HepG2 (cell line): Measurements from ENCODE around the gene TRPC4AP. TPM values are rescaled to one million over a fixed set of nuclear protein-coding genes. Genes with fewer than 3 reads are reported as not detected.

Source experiments
- ATAC-seq: fragments of 200-7000 bp; cut with Tn5 transposase; 3 replicates; pipeline ENCODE4 v1.9.1; 2020; ENCODE audit warnings: mild to moderate bottlenecking, moderate library complexity
- BruUV-seq: library from RNA; stranded (reverse); fragments of 400-500 nt; replicated peaks from 2 replicates; lab custom pipeline; 2021; lab: Mats Ljungman, UMichigan
- CTCF ChIA-PET: fragments of 300-600 bp; formaldehyde crosslinking; extraction: SDS; loops from one replicate; lab custom pipeline; 2021; ENCODE audit warnings: low total read pairs, inconsistent platforms, low intra/inter-chr PET ratio; lab: Yijun Ruan, JAX
- POLR2A ChIA-PET: fragments of 350-600 bp; sonication (Branson Sonifier 250); formaldehyde crosslinking; loops from one replicate; lab custom pipeline; 2020; ENCODE audit warnings: antibody characterized with exemption, inconsistent platforms; lab: Yijun Ruan, JAX
- DNase-seq: peaks from one replicate; pipeline ENCODE4 v3.0.0-alpha.2; 2015; ENCODE audit warnings: low spot score
- FAIRE-seq: peaks from 3 replicates; lab custom pipeline; 2011; peaks lifted over from hg19 to GRCh38; lab: Jason Lieb, UNC
- H2AFZ ChIP-seq: one replicate; pipeline ENCODE4 v1.6.1; 2011; ENCODE audit warnings: low read length, inconsistent platforms
- H3K27ac ChIP-seq: fragments of 300-600 bp; 3 replicates; pipeline ENCODE4 v1.8.0; 2011; ENCODE audit warnings: mixed run types, mild to moderate bottlenecking, mixed read lengths, low read length, inconsistent platforms; ENCODE audit not compliant: insufficient read depth; ENCODE audit errors: extremely low read length
- H3K27me3 ChIP-seq, 2 experiments: fragments of 200-600 bp in 1 of 2; 2 replicates in 1 of 2; 3 replicates in 1 of 2; pipeline versions ENCODE4 v1.6.0 to v1.8.0; 2011; ENCODE audit warnings: low read length in 2 of 2, mild to moderate bottlenecking in 2 of 2, moderate library complexity in 2 of 2, inconsistent platforms in 1 of 2; ENCODE audit not compliant: insufficient read depth in 2 of 2, control insufficient read depth in 1 of 2
- H3K36me3 ChIP-seq, 2 experiments: fragments of 200-600 bp in 1 of 2; replicated peaks in 1 of 2; 2 replicates in 1 of 2; 3 replicates in 1 of 2; pipeline versions ENCODE4 v1.5.1 to v1.8.0; 2011; ENCODE audit warnings: low read length in 2 of 2, inconsistent platforms in 1 of 2; ENCODE audit not compliant: insufficient read depth in 2 of 2, control insufficient read depth in 1 of 2
- H3K4me1 ChIP-seq: 2 replicates; pipeline ENCODE4 v1.5.1; 2012; ENCODE audit warnings: low read length, inconsistent platforms; ENCODE audit not compliant: insufficient read depth
- H3K4me2 ChIP-seq: 2 replicates; pipeline ENCODE4 v1.6.0; 2011; ENCODE audit warnings: low read depth, low read length, inconsistent platforms
- H3K4me3 ChIP-seq, 3 experiments: fragments of 200-600 bp in 1 of 3; sonication (generic), shearing (Covaris generic) in 1 of 3; replicated peaks in 1 of 3; 2 replicates each; pipeline ENCODE4 v1.5.1; 2011 to 2016; ENCODE audit warnings: low read length in 3 of 3, inconsistent platforms in 2 of 3, low read depth in 2 of 3, mild to moderate bottlenecking in 2 of 3, control low read depth in 1 of 3, mixed read lengths in 1 of 3; ENCODE audit not compliant: insufficient read depth in 1 of 3
- H3K79me2 ChIP-seq: one replicate; pipeline ENCODE4 v1.6.1; 2011; ENCODE audit warnings: low read length, inconsistent platforms; ENCODE audit not compliant: insufficient read depth
- H3K9ac ChIP-seq: 2 replicates; pipeline ENCODE4 v1.6.0; 2011; ENCODE audit warnings: mild to moderate bottlenecking, low read depth, low read length, inconsistent platforms; ENCODE audit not compliant: insufficient read depth
- H3K9me3 ChIP-seq: 2 replicates; pipeline ENCODE4 v1.5.1; 2012; ENCODE audit warnings: mild to moderate bottlenecking, low read length
- H4K20me1 ChIP-seq: 2 replicates; pipeline ENCODE4 v1.6.0; 2011; ENCODE audit warnings: inconsistent platforms, mild to moderate bottlenecking, low read length, moderate library complexity; ENCODE audit not compliant: insufficient read depth
- DNMT1 ChIP-seq: sonication (generic); formaldehyde crosslinking; IDR thresholded peaks from 2 replicates; pipeline ENCODE4 v1.5.1; 2020; ENCODE audit warnings: mild to moderate bottlenecking, missing genetic modification reagents
- NR2C2 ChIP-seq: sonication (generic); formaldehyde crosslinking; IDR thresholded peaks from 2 replicates; pipeline ENCODE4 v1.4.0; 2020; ENCODE audit warnings: missing genetic modification reagents, mild to moderate bottlenecking, moderate library complexity, borderline replicate concordance
- POLR2A ChIP-seq, 2 experiments: IDR thresholded peaks; 2 replicates each; pipeline ENCODE4 v1.6.1; 2011; ENCODE audit warnings: low read depth in 2 of 2, low read length in 2 of 2, mild to moderate bottlenecking in 1 of 2, moderate library complexity in 1 of 2; ENCODE audit not compliant: insufficient read depth in 1 of 2
- RBM22 ChIP-seq: fragments of 200-400 bp; formaldehyde crosslinking; optimal IDR thresholded peaks from 2 replicates; pipeline ENCODE3; 2017; ENCODE audit warnings: mild to moderate bottlenecking, low read length, moderate library complexity
- RFX3 ChIP-seq: IDR thresholded peaks from 2 replicates; pipeline ENCODE4 v1.6.1; 2016; ENCODE audit warnings: missing biosample characterization, missing genetic modification reagents
- RXRA ChIP-seq: sonication (generic); formaldehyde crosslinking; IDR thresholded peaks from 2 replicates; pipeline ENCODE4 v1.5.1; 2020; ENCODE audit warnings: missing genetic modification reagents
- ZNF614 ChIP-seq: IDR thresholded peaks from 2 replicates; pipeline ENCODE4 v1.6.1; 2018; ENCODE audit warnings: missing biosample characterization, missing genetic modification reagents, inconsistent platforms, borderline replicate concordance
- ZNF644 ChIP-seq: IDR thresholded peaks from 2 replicates; pipeline ENCODE4 v1.6.1; 2016; ENCODE audit warnings: low read depth
- ZNF670 ChIP-seq: sonication (generic); formaldehyde crosslinking; IDR thresholded peaks from 2 replicates; pipeline ENCODE4 v1.8.0; 2022; ENCODE audit warnings: mild to moderate bottlenecking, missing genetic modification reagents, borderline replicate concordance
- ZNF850 ChIP-seq: sonication (generic); formaldehyde crosslinking; conservative IDR thresholded peaks from 2 replicates; pipeline ENCODE4 v1.9.0; 2021; ENCODE audit warnings: mild to moderate bottlenecking, missing genetic modification reagents
- ZNF879 ChIP-seq: sonication (generic); formaldehyde crosslinking; IDR thresholded peaks from 2 replicates; pipeline ENCODE4 v1.8.1; 2023; ENCODE audit warnings: missing genetic modification reagents
- WGBS: methylation state at CpG from one replicate; pipeline ENCODE4 v1.1.6; 2017; ENCODE audit warnings: low lambda C conversion rate; 5-methylcytosine and 5-hydroxymethylcytosine counted together
- in situ Hi-C: cut with HindIII; loops from 2 replicates; pipeline ENCODE4 v1.10.0; 2017; ENCODE audit warnings: low pct_unique_long_range_greater_than_20kb; ENCODE audit not compliant: extremely low pct_ligation_motif_present
- intact Hi-C: fragments of 100-400 bp; cut with micrococcal nuclease; formaldehyde crosslinking; loops from one replicate; pipeline ENCODE4 v1.10.0; 2022; ENCODE audit not compliant: unreplicated experiment
- polyA plus RNA-seq, 8 experiments: library from polyadenylated mRNA; depleted of rRNA in 3 of 8; stranded (reverse) in 7 of 8; unstranded in 1 of 8; fragments of >200 nt; fragmentation: Illumina TruSeq in 4 of 8; extraction: Trizol in 4 of 8; gene quantifications; 2 replicates each; pipeline versions ENCODE4 v1.2.1 to v1.2.3, GENCODE V29; 2011 to 2016; ENCODE audit warnings: low read depth in 4 of 8, missing spikeins in 1 of 8, mixed read lengths in 1 of 8; ENCODE audit not compliant: insufficient read depth in 1 of 8
- total RNA-seq, 5 experiments: library from RNA; depleted of rRNA; stranded (reverse); fragments of >200 nt; fragmentation: Illumina TruSeq; extraction: Trizol; gene quantifications; 2 replicates each; pipeline ENCODE4 v1.2.3, GENCODE V29; 2016; ENCODE audit warnings: low read depth in 1 of 5
- TF ChIP-seq, protein P1 (sequence below): sonication (generic); formaldehyde crosslinking; IDR thresholded peaks from 2 replicates; pipeline ENCODE4 v1.4.0; 2020; ENCODE audit warnings: missing genetic modification reagents, borderline replicate concordance

Gene TRPC4AP
- total and polyA plus RNA-seq, 2 of the 13 experiments (the other 11 are each of a cell fraction or from before 2014, with no cell fraction given), result 136 to 137 TPM

DNA sequence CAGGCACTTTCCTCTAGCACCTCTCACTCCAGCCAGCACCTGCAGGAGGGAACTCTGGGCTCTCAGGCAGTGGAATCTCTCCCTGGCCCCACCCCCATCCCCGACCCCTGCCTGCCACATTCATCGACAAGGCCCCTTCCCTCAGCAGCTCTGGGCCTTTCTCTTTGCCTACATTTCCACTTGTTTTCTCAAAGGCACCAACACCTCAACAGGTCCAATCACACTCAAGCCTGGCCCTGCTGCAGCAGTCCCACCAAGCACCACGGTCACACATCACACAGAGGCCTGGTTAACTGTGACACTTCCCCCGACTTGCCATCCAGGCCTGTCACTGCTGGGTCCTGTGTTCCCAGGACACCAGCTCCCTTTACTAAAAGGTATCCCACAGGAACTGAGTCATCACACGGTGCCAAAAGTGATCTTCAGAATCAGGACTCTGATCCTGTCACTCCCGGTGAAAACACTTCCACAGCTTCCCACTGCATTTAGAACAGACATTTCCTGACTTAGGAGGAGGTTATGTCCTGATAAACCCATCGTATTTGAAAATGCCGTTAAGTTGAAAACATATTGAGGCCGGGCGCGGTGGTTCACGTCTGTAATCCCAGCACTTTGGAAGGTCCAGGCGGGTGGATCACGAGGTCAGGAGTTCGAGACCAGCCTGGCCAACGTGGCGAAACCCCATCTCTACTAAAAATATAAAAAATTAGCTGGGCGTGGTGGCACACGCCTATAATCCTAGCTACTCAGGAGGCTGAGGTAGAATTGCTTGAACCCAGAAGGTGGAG, 82.0 kb downstream of the TRPC4AP start:
- Histone ChIP-seq H3K4me3 (no peak overlapping the region), H2AFZ (no peak overlapping the region), H3K79me2 (no peaks in the 10 kb centered on the region), H4K20me1 (no peaks in the 10 kb centered on the region), H3K27me3 (no peaks in the 10 kb centered on the region), H3K9ac (no peak overlapping the region), H3K9me3 (no peaks in the 10 kb centered on the region), H3K36me3 (peaks cover 83 to 98% of the 10 kb centered on the region in 2 experiments), H3K27ac (no peak overlapping the region), H3K4me2 (no peak overlapping the region), H3K4me1 (no peaks in the 10 kb centered on the region)
- DNase-seq (no peak), FAIRE-seq (no peak), ATAC-seq (no peak)
- CTCF ChIA-PET, result no interaction called here
- in situ Hi-C loops (no loop called here), intact Hi-C loops (no loop called here)
- BruUV-seq, result no TSS peak
- TF ChIP-seq ZNF879 (CRISPR knock-in tag) (no peak), ZNF850 (no peak), RBM22 (peak; percentile 63), ZNF670 (CRISPR knock-in tag) (no peak)
- 92% methylated on average over 19 of the region's 19 CpGs for WGBS
- POLR2A ChIA-PET, result no interaction called here

DNA sequence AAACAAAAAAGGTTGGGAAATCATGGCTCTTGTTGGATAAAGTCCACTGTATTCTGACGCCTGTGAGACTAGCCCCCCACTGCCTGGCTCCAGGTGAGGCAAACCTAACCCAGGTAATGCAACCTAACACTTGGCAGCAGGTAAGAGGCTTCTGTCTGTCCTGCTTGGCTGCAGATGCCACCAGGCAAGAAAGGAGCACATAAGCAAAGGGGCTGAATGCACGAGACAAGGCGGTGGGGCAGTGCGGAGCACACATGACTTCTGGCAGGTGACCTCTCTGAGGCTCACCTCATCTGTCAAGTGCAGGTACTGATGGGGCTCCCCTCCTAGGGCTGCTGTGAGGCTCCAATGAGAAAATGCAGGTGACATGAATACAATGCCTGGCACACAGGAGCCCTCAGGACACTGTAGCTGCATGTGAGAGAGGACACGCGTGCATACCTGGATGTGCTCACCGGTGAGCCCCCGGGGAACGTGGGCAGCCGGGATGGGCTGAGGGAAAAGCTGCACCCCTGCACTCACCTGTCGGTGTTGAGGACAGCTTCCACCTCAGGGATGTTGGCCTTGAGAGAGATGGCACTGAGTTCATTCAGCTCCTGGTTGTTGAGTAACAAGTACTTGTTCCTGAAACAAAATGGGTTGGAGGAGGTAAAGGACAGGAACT, 82.8 kb downstream of the TRPC4AP start:
- in situ Hi-C loops, result no loop called here
- H3K4me3 ChIP-seq, result no peak overlapping the region
- WGBS, result 96% methylated on average over 11 of the region's 11 CpGs
- H3K9me3 ChIP-seq, result no peaks in the 10 kb centered on the region
- peaks cover 83 to 98% of the 10 kb centered on the region in 2 experiments for H3K36me3 ChIP-seq
- H3K79me2 ChIP-seq, result no peaks in the 10 kb centered on the region
- DNase-seq (no peak), FAIRE-seq (no peak), ATAC-seq (no peak)
- no peak overlapping the region for H2AFZ ChIP-seq
- BruUV-seq, result no TSS peak
- no peaks in the 10 kb centered on the region for H4K20me1 ChIP-seq
- POLR2A ChIA-PET, result no interaction called here
- no peaks in the 10 kb centered on the region for H3K27me3 ChIP-seq
- H3K27ac ChIP-seq, result no peak overlapping the region
- intact Hi-C loops, result no loop called here
- H3K4me2 ChIP-seq, result no peak overlapping the region
- CTCF ChIA-PET, result no interaction called here
- H3K4me1 ChIP-seq, result no peaks in the 10 kb centered on the region
- H3K9ac ChIP-seq, result no peak overlapping the region
- TF ChIP-seq RXRA (0 out of 2 replicates have a peak, but pooled peaks have one; percentile 37), POLR2A (IDR thresholded peaks at IDR 0.05; ENCODE audit: insufficient read depth in 1 of 2, low read depth in 2 of 2, low read length in 2 of 2) (0 out of 4 replicates have a peak, but pooled peaks of 1 of the 2 experiments have one; percentile 21), ZNF614 (CRISPR knock-in tag) (no peak), NR2C2 (CRISPR knock-in tag) (no peak), DNMT1 (CRISPR knock-in tag) (0 out of 2 replicates have a peak, but pooled peaks have one; percentile 23), ZNF644 (no peak), RFX3 (CRISPR knock-in tag) (no peak)
- TF ChIP-seq, protein P1, sequence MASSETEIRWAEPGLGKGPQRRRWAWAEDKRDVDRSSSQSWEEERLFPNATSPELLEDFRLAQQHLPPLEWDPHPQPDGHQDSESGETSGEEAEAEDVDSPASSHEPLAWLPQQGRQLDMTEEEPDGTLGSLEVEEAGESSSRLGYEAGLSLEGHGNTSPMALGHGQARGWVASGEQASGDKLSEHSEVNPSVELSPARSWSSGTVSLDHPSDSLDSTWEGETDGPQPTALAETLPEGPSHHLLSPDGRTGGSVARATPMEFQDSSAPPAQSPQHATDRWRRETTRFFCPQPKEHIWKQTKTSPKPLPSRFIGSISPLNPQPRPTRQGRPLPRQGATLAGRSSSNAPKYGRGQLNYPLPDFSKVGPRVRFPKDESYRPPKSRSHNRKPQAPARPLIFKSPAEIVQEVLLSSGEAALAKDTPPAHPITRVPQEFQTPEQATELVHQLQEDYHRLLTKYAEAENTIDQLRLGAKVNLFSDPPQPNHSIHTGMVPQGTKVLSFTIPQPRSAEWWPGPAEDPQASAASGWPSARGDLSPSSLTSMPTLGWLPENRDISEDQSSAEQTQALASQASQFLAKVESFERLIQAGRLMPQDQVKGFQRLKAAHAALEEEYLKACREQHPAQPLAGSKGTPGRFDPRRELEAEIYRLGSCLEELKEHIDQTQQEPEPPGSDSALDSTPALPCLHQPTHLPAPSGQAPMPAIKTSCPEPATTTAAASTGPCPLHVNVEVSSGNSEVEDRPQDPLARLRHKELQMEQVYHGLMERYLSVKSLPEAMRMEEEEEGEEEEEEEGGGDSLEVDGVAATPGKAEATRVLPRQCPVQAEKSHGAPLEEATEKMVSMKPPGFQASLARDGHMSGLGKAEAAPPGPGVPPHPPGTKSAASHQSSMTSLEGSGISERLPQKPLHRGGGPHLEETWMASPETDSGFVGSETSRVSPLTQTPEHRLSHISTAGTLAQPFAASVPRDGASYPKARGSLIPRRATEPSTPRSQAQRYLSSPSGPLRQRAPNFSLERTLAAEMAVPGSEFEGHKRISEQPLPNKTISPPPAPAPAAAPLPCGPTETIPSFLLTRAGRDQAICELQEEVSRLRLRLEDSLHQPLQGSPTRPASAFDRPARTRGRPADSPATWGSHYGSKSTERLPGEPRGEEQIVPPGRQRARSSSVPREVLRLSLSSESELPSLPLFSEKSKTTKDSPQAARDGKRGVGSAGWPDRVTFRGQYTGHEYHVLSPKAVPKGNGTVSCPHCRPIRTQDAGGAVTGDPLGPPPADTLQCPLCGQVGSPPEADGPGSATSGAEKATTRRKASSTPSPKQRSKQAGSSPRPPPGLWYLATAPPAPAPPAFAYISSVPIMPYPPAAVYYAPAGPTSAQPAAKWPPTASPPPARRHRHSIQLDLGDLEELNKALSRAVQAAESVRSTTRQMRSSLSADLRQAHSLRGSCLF (CRISPR knock-in tag), result no peak
